Stimulated activated naive B cell treated with anti-CD40 and anti-IgM and Interleukin-4, amounts not matched to agents 10 μg/mL and 1 μg/mL and 100 μg/mL, for 72 hours (primary cell): Measurements from ENCODE around the gene IL23R.

Experiments
- ATAC-seq, 2 donors: fragments of 150-1000 bp; cut with Tn5 transposase; replicated peaks; 2 replicates each; pipeline ENCODE4 v1.10.0; 2021; ENCODE audit warnings: moderate library complexity in 1 of 2
- DNase-seq: peaks from one replicate; pipeline ENCODE4 v3.0.0; 2021
- H3K27ac Mint-ChIP-seq: one replicate; pipeline ENCODE4 v1.8.0; 2022; ENCODE audit warnings: mild to moderate bottlenecking, mixed read lengths
- H3K27me3 Mint-ChIP-seq, 2 donors: one replicate each; pipeline ENCODE4 v1.8.0; 2022; ENCODE audit warnings: mixed read lengths in 2 of 2
- H3K36me3 Mint-ChIP-seq, 2 donors: one replicate each; pipeline ENCODE4 v1.8.0; 2022; ENCODE audit warnings: mixed read lengths in 2 of 2, mild to moderate bottlenecking in 1 of 2
- H3K4me1 Mint-ChIP-seq, 2 donors: one replicate each; pipeline ENCODE4 v1.8.0; 2022; ENCODE audit warnings: mixed read lengths in 2 of 2, mild to moderate bottlenecking in 1 of 2
- H3K4me3 Mint-ChIP-seq, 2 donors: one replicate each; pipeline ENCODE4 v1.8.0; 2022; ENCODE audit warnings: mild to moderate bottlenecking in 2 of 2, mixed read lengths in 2 of 2, moderate library complexity in 1 of 2
- H3K9me3 Mint-ChIP-seq, 2 donors: one replicate each; pipeline ENCODE4 v1.8.0; 2022; ENCODE audit warnings: mixed read lengths in 2 of 2, mild to moderate bottlenecking in 1 of 2

The IL23R gene

DNA sequence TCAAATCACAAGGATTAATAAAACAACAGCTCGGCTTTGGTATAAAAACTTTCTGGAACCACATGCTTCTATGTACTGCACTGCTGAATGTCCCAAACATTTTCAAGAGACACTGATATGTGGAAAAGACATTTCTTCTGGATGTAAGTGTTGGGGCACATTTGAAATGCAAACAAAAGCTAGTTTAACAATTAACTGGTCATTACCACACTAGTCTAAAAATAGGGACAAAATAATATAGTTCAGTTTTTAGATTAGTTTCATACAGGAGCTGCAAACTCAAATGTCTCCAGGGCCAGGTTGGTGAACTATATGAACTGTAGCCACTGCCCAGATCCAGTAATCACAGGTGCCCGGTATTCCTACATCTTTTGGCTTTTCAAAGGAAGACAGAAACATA is 3.2 kb downstream of the IL23R start:
- no peak for DNase-seq
- Mint-ChIP-seq H3K27me3 (peaks cover 0 to 4% of the 10 kb centered on the region in 2 donors), H3K4me1 (peaks cover 10% of the 10 kb centered on the region in 2 donors), H3K4me3 (no peak overlapping the region), H3K36me3 (no peaks in the 10 kb centered on the region), H3K27ac (no peak overlapping the region), H3K9me3 (peaks cover 0 to 3% of the 10 kb centered on the region in 2 donors)
- no peak for ATAC-seq

- H3K4me3 Mint-ChIP-seq: no peak overlapping the region
- H3K27me3 Mint-ChIP-seq: peaks cover 0 to 4% of the 10 kb centered on the region in 2 donors
- no peak for ATAC-seq
- peaks cover 0 to 4% of the 10 kb centered on the region in 2 donors for H3K9me3 Mint-ChIP-seq
- H3K27ac Mint-ChIP-seq: no peak overlapping the region
- DNase-seq: no peak
- H3K36me3 Mint-ChIP-seq: no peaks in the 10 kb centered on the region
- H3K4me1 Mint-ChIP-seq: peaks cover 10% of the 10 kb centered on the region in 2 donors
These were observed 3.7 kb downstream of the IL23R start for GRCh38 chr1:67169932-67170331.

GRCh38 chr1:67170751-67171573 is 4.7 kb downstream of the IL23R start:
- Mint-ChIP-seq H3K9me3 (peaks cover 0 to 3% of the 10 kb centered on the region in 2 donors), H3K27me3 (no peaks in the 10 kb centered on the region), H3K27ac (no peak overlapping the region), H3K4me3 (no peak overlapping the region), H3K36me3 (no peaks in the 10 kb centered on the region), H3K4me1 (peaks cover 10 to 12% of the 10 kb centered on the region in 2 donors)
- no peak for ATAC-seq
- DNase-seq: no peak

DNA sequence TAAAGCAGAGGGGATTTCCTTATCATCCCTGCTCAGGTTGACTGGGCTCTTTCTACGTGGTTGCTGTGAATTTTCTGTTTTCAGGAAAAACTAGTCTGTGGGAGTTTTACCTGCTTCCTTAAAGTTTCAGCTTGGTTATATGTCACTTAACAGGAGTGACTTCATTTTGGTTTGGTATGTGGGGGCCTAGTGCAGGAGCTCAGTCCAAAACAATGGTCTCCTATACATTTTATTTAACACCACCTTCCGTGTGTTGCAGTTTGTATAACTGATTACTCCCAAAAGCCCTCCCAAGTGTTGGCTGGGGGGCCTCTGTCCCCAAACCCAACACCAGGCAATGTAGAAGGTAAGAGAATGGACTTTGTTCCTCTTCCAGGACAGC is 5.3 kb downstream of the IL23R start:
- DNase-seq (no peak), ATAC-seq (peak; percentile 5 to 52)
- peak overlapping the region; percentile 9 for H3K27ac Mint-ChIP-seq
- no peak overlapping the region for H3K4me3 Mint-ChIP-seq
- H3K27me3 Mint-ChIP-seq: no peaks in the 10 kb centered on the region
- peaks cover 4 to 10% of the 10 kb centered on the region in 2 donors for H3K4me1 Mint-ChIP-seq
- no peaks in the 10 kb centered on the region for H3K36me3 Mint-ChIP-seq
- H3K9me3 Mint-ChIP-seq: peaks cover 0 to 3% of the 10 kb centered on the region in 2 donors

DNA sequence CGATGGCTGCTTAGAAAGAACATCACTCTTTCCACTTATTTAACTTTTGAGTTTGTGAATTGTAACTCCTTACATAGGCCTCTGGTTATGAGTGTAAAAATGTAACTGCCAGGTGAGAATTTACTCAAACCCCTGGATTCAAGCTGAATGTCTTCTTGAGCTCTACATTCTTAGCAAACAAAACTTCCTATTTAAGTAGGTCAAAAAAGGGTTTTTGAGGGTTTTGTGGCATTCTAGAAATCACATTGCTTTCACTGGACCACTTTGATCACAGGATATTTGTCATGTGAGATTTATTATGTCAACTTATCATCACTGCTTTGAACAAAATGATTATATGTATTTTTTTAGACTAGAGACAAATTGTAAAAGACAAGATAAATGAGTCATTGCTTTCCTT is 5.7 kb downstream of the IL23R start:
- Mint-ChIP-seq H3K27ac (no peak overlapping the region), H3K36me3 (no peaks in the 10 kb centered on the region), H3K27me3 (no peaks in the 10 kb centered on the region), H3K4me3 (no peak overlapping the region), H3K9me3 (peaks cover 0 to 3% of the 10 kb centered on the region in 2 donors), H3K4me1 (peaks cover 4 to 10% of the 10 kb centered on the region in 2 donors)
- peak; percentile 45 to 68 for ATAC-seq
- DNase-seq: no peak

- DNase-seq (no peak), ATAC-seq (no peak)
- Mint-ChIP-seq H3K4me1 (peaks cover 0 to 10% of the 10 kb centered on the region in 2 donors), H3K27ac (no peak overlapping the region), H3K27me3 (no peaks in the 10 kb centered on the region), H3K9me3 (peaks cover 0 to 5% of the 10 kb centered on the region in 2 donors), H3K4me3 (no peak overlapping the region), H3K36me3 (no peaks in the 10 kb centered on the region)
These were observed 7.7 kb downstream of the IL23R start for GRCh38 chr1:67173988-67174387.

DNA sequence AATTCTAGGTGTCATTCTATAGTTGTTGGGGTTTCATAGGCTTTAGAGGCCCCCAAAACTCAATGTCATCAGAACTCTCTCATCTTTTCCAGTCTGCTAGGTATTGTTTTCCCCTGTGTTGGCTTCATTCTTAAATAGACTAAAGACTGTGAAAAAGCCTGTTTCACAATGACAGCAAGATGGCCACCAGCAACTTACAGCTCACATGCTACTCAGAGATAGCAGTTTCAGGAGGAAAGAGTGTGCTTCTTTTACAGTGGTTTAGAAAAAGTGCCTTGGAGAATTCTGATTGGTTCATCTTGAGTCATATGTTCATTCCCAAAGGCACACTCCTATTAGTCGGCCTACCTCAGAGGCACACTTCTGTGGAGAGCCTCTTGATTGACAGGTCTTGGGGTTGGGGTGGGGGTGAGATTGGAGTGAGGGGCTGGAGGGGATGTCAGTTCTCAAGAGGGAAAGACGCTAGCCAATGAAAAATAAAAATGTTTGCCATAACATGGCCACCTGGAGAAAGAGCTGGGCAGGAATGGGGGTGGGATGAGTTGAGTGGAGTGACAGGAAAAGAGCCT is 8.5 kb downstream of the IL23R start:
- Mint-ChIP-seq H3K36me3 (no peaks in the 10 kb centered on the region), H3K4me3 (no peak overlapping the region), H3K27me3 (peaks cover 4 to 7% of the 10 kb centered on the region in 2 donors), H3K27ac (no peak overlapping the region), H3K9me3 (peaks cover 0 to 5% of the 10 kb centered on the region in 2 donors), H3K4me1 (peaks cover 0 to 10% of the 10 kb centered on the region in 2 donors)
- ATAC-seq (peak in 1 of 2 donors; percentile 48), DNase-seq (no peak)

DNA sequence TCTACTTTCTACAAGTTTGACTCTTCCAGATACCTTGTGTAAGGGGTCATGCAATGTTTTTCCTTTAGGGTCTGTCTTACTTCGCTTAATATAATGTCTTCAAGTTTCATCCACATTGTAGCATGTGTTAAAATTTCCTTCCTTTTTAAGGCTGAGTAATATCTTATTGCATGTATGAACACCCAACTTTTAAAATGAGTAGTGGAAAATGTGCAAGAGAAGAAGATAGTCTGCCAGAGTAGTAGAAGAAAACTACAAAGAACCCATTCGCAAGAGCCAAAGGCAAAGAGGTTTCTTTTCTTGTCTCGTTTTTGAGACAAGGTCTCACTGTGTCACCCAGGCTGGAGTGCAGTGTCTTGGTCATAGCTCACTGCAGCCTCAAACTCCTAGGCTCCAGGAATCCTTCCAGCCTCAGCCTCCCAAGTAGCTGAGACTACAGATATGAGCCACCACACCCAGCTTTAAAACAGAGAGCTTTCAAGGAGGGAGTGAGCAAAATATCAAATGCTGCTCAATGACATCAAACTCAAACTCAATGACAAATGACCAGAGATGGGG is 9.4 kb downstream of the IL23R start:
- Mint-ChIP-seq H3K36me3 (no peaks in the 10 kb centered on the region), H3K4me3 (no peak overlapping the region), H3K9me3 (peaks cover 0 to 5% of the 10 kb centered on the region in 2 donors), H3K27ac (no peak overlapping the region), H3K4me1 (peaks cover 0 to 9% of the 10 kb centered on the region in 2 donors), H3K27me3 (peaks cover 7 to 10% of the 10 kb centered on the region in 2 donors)
- ATAC-seq (no peak), DNase-seq (no peak)

DNA sequence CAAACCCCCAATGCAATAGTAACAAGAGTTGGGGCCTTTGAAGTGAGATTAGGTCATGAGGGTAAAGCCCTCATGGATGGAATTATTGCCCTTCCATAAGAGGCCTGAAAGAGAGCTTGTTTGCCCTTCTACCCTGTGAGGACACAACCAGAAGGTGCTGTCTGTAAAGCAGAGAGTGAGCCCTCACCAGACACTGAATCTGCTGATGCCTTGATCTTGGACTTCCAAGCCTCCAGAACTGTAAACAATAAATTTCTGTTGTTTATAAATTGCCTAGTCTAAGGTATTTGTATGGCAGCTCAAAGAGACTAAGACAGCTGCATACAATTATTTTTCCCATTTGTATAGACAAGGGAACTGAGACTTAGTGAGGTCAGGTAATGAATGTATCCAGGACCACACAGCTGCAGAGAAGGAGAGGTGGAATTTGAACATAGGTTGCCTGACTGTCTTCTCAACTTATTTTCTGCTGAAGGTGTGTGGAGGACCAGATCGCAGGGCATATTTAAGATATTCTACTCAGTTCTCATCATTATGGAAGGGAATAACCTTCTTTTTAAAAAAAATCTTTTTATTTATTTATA is 18.7 kb downstream of the IL23R start:
- H3K36me3 Mint-ChIP-seq: no peaks in the 10 kb centered on the region
- H3K4me3 Mint-ChIP-seq: no peak overlapping the region
- no peaks in the 10 kb centered on the region for H3K9me3 Mint-ChIP-seq
- H3K4me1 Mint-ChIP-seq: peaks cover 0 to 2% of the 10 kb centered on the region in 2 donors
- DNase-seq (no peak), ATAC-seq (peak in 1 of 2 donors; percentile 36)
- peaks cover 11 to 14% of the 10 kb centered on the region in 2 donors for H3K27me3 Mint-ChIP-seq
- H3K27ac Mint-ChIP-seq: no peak overlapping the region

- H3K27me3 Mint-ChIP-seq: no peaks in the 10 kb centered on the region
- DNase-seq: no peak
- H3K36me3 Mint-ChIP-seq: no peaks in the 10 kb centered on the region
- peak overlapping the region; percentile 7 for H3K27ac Mint-ChIP-seq
- peaks cover 0 to 5% of the 10 kb centered on the region in 2 donors for H3K4me1 Mint-ChIP-seq
- H3K9me3 Mint-ChIP-seq: no peaks in the 10 kb centered on the region
- no peak for ATAC-seq
- H3K4me3 Mint-ChIP-seq: no peak overlapping the region
These were observed 21.9 kb downstream of the IL23R start for GRCh38 chr1:67188137-67188536.

DNA sequence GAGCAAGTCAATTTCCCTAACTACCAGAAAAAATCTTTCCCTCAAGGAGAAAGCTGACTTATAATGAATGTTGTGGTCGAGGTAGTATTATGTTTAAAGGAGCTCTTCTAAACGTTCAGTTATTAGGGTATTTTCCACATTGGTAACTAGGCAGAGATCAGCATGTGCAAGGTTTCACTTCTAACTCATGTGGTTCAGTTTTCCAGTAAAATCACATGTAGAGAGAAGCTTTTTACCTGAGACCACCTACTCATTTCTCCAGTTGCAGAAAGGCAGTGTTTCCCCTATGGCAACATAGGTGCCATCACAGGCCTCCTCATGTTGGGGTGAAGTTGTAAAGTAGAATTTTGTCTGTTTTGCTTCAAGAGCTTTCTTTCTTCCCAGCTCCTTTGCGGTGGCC is 23.7 kb downstream of the IL23R start:
- H3K27me3 Mint-ChIP-seq: no peaks in the 10 kb centered on the region
- no peaks in the 10 kb centered on the region for H3K36me3 Mint-ChIP-seq
- peaks cover 0 to 5% of the 10 kb centered on the region in 2 donors for H3K4me1 Mint-ChIP-seq
- no peaks in the 10 kb centered on the region for H3K9me3 Mint-ChIP-seq
- no peak overlapping the region for H3K27ac Mint-ChIP-seq
- peak; percentile 53 to 66 for ATAC-seq
- no peak overlapping the region for H3K4me3 Mint-ChIP-seq
- no peak for DNase-seq

DNA sequence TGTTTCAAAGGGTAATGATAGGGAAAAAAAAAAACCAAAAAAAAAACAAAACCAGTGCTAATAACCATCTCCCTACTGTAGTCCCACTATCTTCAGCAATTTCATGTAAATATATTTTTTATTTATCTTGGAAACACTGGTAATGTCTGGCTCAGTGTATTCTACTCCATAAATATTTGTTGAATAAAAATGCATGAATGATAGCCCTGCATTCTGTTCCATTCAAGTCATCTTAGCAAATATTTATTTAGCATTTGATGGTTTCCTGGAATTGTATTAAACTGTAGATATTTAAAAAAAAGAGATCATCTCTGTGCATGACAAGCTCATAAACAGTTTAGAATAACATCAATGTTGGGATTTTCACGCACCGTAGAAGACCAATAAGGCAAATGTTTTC is 24.2 kb downstream of the IL23R start:
- Mint-ChIP-seq H3K4me3 (no peak overlapping the region), H3K9me3 (no peaks in the 10 kb centered on the region), H3K36me3 (no peaks in the 10 kb centered on the region), H3K27me3 (no peaks in the 10 kb centered on the region), H3K4me1 (peaks cover 0 to 5% of the 10 kb centered on the region in 2 donors), H3K27ac (no peak overlapping the region)
- ATAC-seq (no peak), DNase-seq (no peak)

DNA sequence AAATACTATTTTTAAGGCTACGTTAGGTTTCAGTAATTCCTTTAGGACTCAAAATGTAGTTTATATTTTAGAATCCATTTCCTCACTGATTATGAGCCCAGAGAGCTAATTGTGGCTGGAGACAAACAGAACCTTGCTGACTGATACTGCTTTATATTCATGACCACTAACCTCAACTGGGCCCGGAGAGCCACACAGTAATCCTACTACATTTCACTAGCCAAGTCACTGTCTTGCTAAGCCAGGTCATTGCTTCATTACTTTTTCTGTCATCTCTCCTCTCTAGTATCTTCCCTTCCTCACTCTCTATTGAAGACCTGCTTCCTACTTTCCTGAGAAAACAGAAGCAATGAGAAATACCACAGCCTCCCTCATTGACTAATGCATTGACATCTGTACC is 24.7 kb downstream of the IL23R start:
- H3K4me1 Mint-ChIP-seq: peaks cover 0 to 5% of the 10 kb centered on the region in 2 donors
- no peak overlapping the region for H3K4me3 Mint-ChIP-seq
- H3K27ac Mint-ChIP-seq: no peak overlapping the region
- DNase-seq (no peak), ATAC-seq (peak; percentile 10 to 29)
- no peaks in the 10 kb centered on the region for H3K27me3 Mint-ChIP-seq
- H3K36me3 Mint-ChIP-seq: no peaks in the 10 kb centered on the region
- no peaks in the 10 kb centered on the region for H3K9me3 Mint-ChIP-seq

- ATAC-seq: no peak
- Mint-ChIP-seq H3K27me3 (no peaks in the 10 kb centered on the region), H3K4me1 (peaks cover 0 to 5% of the 10 kb centered on the region in 2 donors), H3K36me3 (no peaks in the 10 kb centered on the region), H3K4me3 (no peak overlapping the region), H3K27ac (no peak overlapping the region), H3K9me3 (no peaks in the 10 kb centered on the region)
- no peak for DNase-seq
These were observed 25.6 kb downstream of the IL23R start for GRCh38 chr1:67191668-67192520.
